ENCODE measurements around the gene HADHA.
A peak's percentile ranks its signal among the peaks of the same experiment; 100 is the strongest.

Gene HADHA

DNA sequence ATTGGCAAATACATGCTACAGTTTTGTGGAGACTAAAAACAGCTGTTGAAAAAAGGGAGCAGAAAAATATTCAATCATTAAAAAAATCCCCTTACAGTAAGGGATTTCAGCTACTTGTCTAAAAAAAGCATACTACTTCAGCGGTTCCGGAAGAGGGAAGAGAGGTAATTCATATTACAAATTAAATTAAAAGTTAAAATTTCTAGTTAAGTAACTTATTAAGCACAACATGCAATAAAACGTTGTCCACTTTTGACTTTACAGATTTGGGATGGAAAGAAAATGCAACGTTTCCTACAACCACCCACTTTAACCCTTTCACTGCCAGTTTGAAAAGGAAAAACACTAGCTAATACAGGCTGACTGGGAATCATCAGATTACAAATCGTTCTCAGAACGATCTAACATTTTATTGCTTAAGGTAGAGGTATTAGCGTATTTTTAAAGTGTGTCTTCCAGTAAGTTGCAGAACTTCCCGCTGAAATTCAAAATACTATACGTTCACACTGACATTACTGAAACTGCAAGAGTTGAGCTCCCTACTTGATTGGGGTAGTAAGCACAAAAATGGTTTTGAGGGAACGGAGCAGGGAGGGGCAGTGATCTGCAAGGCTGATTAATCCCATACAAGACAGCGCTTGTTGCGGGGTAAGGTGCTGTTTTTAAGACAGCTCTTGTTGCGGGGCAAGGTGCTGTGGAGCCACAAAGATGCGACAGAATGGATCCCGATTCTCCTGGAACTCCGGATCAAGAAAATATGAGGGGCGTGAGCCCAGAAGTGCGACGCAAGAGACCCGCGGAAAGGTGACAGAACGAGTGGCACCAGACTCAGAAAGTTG, 743 bp downstream of the HADHA start:
- no peak for DNase-seq

DNA sequence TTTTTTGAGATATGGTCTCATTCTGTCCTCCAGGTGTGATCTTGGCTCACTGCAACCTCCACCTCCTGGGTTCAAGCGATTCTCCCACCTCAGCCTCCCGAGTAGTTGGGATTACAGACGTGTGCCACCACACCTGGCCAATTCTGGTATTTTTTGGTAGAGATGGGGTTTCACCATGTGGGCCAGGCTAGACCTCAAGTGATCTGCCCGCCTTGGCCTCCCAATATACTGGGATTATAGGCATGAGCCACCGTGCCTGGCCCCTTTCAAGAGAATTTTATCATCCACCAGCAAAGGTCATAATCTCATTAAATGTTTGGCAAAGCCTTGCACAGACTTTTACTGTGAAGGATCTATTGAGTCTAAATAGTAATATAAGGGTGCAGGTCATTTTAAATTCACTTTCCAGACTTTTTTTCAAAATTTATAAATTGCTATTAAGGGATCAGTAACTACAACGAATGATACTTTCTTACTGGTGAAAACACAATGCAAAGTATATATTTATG, 2.5 kb downstream of the HADHA start:
- DNase-seq: no peak

DNA sequence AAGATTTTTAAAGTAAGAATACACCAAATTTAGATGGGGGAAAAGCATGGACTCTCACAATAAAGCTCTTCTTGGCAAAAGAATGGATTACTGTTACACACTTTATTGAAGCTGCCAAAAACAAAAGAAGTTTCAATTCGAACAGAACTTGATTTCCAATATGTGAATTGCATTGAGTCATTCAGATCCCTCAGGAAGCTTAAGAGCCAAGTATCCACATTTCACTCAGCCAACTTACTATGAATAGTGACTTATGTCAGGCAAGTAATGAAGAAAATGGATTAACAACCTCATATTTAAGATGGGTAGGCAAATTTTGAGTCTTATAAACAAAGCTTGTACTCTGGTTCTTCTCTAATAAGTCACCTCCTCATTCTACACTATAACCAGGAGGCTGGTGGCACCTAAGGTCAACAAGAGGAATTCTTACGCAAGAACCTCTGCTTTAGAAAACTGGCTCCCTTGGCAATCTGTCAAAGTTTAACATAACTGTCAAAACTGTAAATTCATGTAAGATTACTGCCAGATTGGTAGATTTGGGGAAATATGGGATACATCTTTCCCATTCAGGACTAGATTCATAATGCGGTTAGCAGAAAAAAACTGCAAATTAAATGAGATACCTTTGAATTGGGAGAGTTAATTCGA, 6.0 kb downstream of the HADHA start:
- no peak for DNase-seq

DNA sequence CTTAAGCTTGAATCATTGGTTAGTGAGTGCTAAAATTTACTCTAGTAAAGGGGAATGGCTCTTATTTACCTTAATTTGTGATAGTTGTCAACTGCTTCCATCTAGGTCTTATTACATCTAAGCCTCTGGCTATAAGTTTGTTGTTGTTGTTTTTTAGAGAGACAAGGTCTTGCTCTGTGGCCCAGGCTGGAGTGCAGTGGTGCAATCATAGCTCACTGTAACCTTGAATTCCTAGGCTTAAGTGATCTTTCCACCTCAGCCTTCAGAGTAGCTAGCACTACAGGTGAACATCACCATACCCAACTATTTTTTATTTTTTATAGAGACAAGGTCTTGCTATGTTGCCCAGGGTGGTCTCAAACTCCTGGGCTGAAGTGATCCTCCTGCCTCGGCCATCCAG, 6.6 kb downstream of the HADHA start:
- DNase-seq: no peak

DNA sequence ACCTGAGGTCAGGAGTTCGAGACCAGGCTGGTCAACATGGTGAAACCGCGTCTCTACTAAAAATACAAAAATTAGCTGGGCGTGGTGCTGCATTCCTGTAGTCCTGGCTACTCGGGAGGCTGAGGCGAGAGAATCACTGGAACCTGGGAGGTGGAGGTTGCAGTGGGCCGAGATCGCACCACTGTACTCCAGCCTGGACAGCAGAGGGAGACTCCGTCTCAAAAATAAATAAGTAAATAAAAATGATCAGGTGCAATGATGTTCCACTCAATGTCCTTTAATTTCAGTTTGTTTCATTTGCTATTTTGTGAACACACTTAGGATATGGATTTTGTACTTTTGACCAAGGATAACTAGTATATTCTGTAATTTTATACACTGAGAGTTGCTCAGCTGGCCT, 9.3 kb downstream of the HADHA start:
- DNase-seq: no peak

DNA sequence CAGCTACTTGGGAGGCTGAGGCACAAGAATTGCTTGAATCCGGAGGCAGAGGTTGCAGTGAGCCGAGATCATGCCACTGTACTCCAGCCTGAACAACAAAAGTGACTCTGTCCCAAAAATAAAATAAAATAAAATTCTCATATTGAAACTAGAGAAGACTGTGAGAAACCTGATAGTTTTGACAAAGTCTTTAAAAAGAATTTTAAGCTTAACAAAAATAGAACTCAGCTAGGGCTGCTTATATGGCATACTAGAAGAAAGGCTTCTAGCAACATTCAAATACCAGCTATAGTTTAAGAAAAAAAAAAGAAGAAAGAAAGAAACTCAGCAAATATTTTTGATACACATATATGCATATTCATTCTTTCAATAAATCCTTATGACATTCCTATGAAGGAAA, 13.6 kb downstream of the HADHA start:
- DNase-seq: no peak

DNA sequence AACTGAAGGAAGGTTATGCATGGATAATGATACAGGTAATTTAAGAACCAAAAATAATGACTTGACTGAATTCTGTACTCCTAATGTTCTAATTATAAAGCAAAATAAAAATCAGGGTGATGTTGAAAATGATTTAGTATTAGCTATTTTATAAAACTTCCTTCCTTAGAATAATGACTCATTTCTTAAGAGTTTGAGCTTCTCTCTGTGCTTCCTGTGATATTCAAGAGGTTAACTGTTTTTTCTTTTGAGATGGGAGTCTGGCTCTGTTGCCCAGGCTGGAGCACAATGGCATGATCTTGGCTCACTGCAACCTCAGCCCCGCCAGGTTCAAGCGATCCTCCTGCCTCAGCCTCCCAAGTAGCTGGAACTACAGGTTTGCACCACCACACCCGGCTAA, 14.8 kb downstream of the HADHA start:
- DNase-seq: no peak

DNA sequence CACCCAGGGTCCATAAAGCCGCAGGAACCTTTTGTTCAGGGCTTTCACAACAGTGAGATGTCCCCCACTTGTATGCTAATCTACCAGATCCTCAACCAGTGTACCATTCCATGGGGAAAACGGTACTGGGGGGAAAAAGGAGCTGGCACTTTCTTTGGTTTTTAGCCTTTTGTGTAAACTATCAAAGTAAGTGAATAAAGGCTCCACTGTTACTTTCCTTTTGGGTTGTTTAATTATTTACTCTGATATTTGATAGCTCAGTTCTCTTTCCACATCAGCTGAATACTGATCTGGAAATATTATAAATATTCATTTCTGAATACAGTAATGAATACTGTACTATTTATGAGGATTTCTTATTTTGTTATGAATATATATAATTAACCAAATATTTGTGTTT, 20.3 kb downstream of the HADHA start:
- no peak for DNase-seq

DNA sequence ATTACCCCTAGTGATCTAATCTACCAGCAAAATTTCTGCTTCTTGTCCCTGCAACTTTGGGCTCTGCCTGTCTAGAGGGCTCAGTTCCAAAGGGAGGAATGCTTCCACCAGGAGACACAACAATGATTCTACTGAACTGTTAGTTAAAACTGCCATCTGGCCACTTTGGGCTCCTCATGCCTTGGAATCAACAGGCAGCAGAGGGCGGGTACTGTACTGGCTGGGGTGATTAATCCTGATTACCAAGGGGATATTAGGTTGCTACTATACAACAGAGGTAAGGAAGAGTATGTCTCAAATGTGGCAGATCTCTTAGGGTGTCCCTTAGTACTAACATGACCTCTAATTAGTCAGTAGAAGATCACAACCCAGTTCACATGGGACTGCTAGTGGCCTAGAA, 21.4 kb downstream of the HADHA start:
- DNase-seq: no peak

DNA sequence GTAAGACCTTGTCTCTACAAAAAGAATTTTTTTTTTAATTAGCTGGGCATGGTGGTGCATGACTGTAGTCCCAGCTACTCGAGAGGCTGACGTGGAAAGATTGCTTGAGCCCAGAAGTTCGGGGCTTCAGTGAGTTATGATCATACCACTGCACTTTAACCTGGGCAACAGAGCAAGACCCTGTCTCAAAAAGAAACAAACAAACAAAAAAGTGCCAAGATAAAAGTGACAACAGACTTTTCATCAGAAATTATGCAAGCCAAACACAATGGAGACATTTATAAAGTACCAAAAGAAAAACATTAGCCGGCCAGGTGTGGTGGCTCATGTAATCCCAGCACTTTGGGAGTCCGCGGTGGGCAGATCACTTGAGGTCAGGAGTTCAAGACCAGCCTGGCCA, 26.7 kb downstream of the HADHA start:
- DNase-seq: no peak

DNA sequence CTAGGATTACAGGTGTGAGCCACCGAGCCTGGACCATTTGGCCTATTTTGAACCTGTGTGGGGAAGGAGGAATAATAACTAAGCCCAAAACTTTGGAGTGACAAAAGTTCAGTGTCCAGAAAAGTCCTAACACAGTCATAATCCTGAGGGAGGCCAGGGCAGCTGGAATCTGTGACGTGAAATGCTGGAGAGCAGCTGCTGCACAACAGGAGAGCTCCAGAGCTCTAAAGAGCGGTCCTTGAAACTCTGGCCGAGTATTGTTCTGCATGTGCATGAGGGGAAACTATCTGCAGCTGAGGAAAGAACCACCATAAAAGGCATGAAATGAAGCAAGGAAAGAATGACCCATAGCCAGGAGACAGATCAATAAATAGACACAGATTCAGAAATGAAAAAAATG, 27.8 kb downstream of the HADHA start:
- DNase-seq: no peak

DNA sequence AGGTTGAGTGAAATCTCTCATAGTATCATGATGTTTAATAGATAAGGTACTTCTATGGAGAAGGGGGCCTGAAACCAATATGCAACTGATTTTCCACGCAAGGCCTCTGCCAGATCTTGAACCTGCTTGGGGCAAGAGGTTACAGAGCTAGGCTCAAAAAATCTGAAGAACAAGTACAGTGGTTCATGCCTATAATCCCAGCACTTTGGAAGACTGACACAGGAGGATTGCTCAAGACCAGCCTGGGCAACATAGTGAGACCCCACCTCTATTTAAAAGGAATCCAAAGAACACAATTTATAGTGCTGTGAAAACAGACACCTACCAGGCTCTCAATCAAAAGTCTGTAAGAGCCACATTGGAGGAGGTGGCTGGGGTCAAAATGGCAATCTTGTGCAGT, 28.6 kb downstream of the HADHA start:
- no peak for DNase-seq

DNA sequence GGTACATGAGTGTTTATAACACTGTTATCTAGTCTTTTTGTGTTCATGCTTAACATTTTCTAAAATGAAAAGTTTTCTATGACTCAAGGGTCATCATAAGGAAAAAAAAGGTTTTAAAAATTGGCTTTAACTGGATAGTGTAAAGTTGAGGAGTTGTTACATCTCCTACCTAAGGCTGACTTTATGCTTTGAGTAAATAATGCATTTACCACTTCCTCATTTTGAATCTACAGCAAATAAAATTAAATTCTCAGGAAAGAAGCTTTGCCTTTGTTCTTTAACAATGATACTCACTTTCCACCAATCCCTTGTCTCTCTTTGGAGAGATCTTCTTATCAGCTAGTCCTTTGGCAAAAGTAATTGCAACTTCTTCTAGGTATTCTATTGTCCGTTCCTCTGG, 29.7 kb downstream of the HADHA start:
- DNase-seq: no peak

DNA sequence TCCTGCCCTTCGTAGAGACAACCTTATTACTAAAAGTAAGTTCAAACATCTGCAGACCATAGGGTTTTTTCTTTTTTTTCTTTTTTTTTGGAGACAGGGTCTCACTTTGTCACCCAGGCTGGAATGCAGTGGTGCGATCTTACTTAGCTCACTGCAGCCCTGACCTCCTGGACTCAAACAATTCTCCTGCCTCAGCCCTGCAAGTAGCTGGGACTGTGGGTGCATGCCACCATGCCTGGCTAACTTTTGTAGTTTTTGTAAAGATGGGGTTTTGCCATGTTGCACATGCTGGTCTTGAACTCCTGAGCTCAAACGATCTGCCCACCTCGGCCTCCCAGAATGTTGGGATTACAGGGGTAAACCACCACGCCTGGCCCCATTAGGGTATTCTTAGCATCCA, 32.4 kb downstream of the HADHA start:
- no peak for DNase-seq

DNA sequence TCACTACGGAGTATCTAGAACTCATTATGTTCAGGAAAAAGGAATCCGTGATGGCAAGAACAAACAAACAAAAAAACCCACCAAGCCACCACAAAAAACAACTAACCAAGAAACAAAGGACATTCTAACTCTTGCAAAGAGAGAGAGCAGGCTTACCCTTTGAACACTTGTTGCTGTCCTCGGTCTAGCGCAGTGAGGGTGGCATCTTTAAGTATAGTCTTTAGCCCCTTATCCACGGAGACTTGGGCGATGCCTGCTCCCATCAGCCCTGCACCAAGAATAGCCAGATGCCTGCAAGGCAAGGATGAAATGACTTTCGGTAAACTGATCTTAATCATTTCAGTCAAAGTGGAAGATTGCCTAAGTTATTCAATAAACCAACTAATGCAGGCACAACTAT, 40.5 kb downstream of the HADHA start:
- DNase-seq: no peak

DNA sequence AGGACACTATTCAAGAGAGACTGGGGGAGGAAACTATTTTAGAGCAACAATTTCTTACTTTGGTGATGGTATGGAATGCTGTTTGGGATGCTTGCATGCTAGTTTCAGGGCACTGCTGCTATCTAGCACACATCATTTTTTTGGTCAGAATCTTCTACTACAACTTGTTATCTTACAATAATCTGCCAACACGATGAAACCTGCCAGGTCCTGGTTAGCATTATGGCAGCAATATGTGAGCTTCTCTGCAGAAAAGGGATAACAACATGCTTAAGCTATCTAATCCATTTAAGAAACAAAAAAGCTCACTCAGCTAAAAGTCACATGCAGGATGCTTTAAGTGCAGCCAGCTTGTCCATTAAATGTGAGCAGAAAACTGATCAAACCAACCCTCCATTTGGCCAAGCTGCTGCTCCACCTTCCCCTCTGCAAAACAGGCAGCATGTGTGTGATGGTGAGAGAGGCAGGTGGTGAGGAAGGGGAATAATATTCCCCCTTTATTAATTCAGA, 41.4 kb downstream of the HADHA start:
- no peak for DNase-seq

DNA sequence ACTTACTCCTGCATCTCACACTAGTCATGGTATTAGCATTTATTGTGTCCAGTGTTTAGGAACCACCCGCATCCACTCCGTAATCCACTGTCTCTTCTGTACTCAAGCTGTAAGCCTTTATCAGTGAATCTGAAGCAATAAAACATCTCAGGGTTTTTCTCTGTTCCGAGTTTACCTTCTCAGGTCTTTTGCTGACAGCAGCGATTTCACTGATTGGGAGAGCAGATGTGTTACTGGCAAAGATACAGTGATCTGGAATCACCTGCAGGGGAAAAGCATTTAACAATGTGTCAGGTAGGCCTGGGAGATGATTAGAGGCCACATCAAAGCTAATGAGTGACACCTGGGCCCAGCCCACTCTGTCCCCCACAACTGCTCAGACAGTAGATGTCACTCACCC, 46.9 kb downstream of the HADHA start:
- DNase-seq: no peak

DNA sequence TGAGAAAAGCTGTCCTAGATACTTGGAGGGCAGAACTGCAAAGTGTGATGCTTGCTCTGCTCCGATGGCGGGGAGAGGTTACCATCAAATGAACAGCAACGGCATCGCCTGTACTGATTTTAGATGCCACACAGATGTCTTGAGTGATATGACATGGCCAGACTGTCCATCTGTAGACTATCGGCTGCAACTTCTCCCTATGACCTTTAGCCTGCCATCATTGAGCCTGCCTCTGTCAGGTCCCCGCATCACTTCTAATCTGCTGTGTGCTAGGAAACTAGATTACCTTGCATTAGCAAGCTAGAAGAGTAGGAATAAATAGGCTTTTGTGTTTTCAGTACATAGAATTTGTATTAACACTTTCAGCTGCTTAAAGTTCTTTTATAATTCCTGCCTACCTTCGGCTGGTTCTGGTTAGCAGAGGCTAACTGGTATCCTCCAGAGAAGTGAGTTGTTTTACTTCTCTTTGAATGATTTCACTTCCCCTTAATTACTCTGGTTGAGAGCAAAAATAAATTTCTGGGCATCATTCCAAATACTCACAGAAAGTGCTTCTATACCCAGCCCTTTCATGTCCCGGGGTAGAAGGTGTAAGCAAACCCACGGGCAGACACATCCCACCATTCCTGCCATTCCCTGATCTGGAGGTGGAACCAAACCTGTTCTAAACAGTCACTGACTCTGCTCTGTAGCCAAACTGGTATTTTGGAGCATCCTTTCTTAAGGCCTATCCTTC, 47.6 kb downstream of the HADHA start:
- DNase-seq: peak; percentile 64

DNA sequence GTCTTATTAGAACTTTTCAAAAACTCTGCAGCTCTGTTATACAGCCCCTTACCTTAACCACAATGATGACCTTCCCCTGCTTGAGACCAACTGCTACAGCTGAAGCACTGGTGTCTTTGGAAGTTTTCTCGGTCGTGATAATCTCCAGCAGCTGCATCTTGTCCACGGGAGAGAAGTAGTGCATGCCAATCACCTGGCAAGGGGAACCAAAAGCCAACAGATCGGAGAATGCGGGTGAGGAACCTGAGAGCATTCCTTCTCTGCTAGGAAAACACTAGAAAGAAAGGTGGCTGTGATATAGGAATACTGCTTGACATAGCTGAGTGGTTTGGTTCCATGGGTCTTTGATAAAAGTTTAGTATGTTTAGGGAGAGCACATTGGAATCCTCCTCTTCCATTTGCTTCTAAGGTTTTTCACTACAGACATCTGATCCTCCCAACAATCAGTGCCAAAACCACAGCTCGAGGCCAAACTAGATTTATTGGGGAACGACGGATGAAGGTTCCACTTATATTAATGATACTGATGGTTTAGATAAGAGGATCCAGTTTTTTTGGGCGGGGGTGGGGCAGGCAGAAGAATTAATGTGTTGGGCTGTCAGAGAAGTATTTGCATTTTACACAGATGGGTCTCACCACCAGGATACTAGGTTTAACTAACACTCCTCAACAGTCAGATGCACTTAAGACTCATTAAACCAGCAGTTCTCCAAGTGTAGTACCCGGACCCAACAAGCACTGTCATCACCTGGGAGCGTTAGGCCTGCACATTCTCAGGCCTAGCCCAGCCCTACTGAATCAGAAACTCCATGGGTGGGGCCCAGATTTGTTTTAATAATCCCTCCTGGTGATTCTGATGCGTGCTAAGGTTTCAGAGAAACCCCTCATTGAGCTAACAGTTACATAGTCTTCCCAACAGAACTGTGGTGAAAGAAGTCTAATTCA, 49.1 kb downstream of the HADHA start:
- peak; percentile 26 for DNase-seq

DNA sequence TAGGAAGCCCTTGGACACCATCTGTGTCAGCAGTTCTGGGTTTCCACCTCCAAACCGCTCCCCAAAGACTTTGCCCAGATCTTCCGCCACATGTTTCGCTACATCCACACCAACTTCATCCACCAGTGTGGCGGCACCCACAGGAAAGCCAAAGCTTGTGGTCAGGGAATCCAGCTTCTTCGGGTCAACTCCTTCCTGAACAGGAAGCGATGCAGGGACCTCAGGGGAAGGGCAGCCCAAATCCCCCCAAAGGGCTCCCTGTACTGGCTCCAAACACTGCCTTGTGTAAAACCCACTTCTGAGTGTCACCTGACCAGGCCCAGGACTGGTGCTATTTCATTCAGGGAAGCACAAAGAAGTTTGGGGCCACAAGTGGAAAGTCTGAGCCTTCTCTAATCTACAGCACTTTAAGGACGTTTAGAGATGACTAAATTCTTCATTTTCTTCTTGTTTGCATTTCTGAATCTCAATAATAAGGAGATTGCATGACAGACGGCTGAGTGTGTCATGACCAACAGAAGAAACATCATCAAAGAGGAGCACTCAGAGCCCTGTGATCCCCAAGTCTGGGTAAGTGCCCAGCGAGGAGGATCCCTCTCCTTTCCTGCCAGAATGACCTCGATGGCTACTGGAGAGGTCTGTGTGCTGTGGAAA, 50.7 kb downstream of the HADHA start:
- DNase-seq: no peak

DNA sequence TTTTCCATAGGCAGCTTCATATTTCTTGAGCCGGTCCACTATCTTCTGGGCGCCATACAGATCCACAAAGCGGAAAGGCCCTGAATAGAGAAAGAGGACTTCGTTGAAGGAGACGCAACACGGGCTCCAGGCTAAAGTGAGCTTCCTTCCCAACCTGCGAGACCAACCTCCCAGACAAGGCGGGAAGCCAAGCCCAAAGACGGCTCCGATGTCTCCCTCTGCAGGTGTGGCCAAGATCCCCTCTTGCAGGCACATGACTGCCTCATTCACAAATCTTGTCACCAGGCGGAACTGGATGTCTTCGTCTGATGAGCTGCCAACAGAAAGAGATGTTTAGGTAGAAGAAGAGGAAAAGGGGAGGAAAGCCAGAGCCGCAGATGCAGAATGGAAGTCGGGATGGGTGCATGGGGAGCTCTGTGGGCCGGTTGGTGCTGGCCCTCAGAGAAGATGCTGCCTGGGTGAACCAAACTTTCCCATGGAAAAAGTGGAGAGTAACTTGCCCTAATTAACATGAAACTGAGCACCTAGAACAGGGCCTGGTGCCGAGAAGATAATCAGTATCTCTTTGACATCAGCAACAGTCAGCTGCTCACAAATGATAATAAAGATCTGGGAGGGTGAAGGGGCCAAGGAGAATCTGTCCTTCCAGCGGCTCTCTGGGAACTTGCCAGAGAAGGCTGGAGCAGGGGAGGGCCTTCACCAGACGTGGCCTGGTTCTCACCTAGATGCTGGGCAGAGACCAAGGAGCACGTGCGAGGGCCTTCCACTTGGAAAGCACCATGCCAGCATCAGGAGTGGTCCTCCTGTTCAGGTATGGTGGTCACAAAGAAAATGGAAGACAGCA, 52.9 kb downstream of the HADHA start:
- no peak for DNase-seq
